Amniotic stem cell (primary cell): ENCODE measurements around the gene UCHL5.

ENCODE experiments used
- DNase-seq: peaks from one replicate; lab custom pipeline; 2025; lab: John Stamatoyannopoulos, UW

Gene UCHL5

GRCh38 chr1:193059282-193060114 lies at the start of gene UCHL5, which contains the start of gene RO60:
Gene UCHL5 (minus strand): TSS chr1:193059360. CDS start chr1:193059260, 100 bp downstream.
Gene RO60 (plus strand): TSS chr1:193059612. CDS start chr1:193069055, 9,443 bp downstream.
- peak; percentile 96 for DNase-seq

- no peak for DNase-seq
These were observed 49.3 kb upstream of the UCHL5 start for GRCh38 chr1:193108471-193108870.

GRCh38 chr1:193105821-193106177 lies 46.6 kb upstream of the UCHL5 start:
- no peak for DNase-seq

- peak; percentile 82 for DNase-seq
These were observed 46.0 kb upstream of the UCHL5 start, which contains the start of gene GLRX2 for GRCh38 chr1:193104907-193105820. Gene GLRX2 (minus strand): TSS chr1:193105414. CDS start chr1:193105382, 32 bp downstream.

- DNase-seq = peak; percentile 41
These were observed 45.3 kb upstream of the UCHL5 start for GRCh38 chr1:193104502-193104906.

- DNase-seq = no peak
These were observed 44.8 kb upstream of the UCHL5 start for GRCh38 chr1:193103759-193104501.

GRCh38 chr1:193102662-193103061 lies 43.5 kb upstream of the UCHL5 start:
- no peak for DNase-seq

GRCh38 chr1:193094112-193094511 lies 35.0 kb upstream of the UCHL5 start:
- no peak for DNase-seq

- no peak for DNase-seq
These were observed 31.7 kb upstream of the UCHL5 start for GRCh38 chr1:193090865-193091264.

GRCh38 chr1:193087893-193088292 lies 28.7 kb upstream of the UCHL5 start:
- DNase-seq = no peak

GRCh38 chr1:193086342-193086741 lies 27.2 kb upstream of the UCHL5 start:
- no peak for DNase-seq

- DNase-seq = no peak
These were observed 26.1 kb upstream of the UCHL5 start for GRCh38 chr1:193085263-193085662.

- no peak for DNase-seq
These were observed 24.4 kb upstream of the UCHL5 start for GRCh38 chr1:193083365-193084088.

GRCh38 chr1:193079187-193079586 lies 20.0 kb upstream of the UCHL5 start:
- no peak for DNase-seq

GRCh38 chr1:193077991-193078390 lies 18.8 kb upstream of the UCHL5 start:
- no peak for DNase-seq

GRCh38 chr1:193070942-193071341 lies 11.8 kb upstream of the UCHL5 start:
- no peak for DNase-seq

- no peak for DNase-seq
These were observed 11.2 kb upstream of the UCHL5 start for GRCh38 chr1:193070386-193070753.

GRCh38 chr1:193069748-193070385 lies 10.7 kb upstream of the UCHL5 start:
- no peak for DNase-seq

- no peak for DNase-seq
These were observed 8.9 kb upstream of the UCHL5 start for GRCh38 chr1:193068013-193068412.

- DNase-seq = no peak
These were observed 7.4 kb upstream of the UCHL5 start for GRCh38 chr1:193066606-193067005.

GRCh38 chr1:193065954-193066353 lies 6.8 kb upstream of the UCHL5 start:
- no peak for DNase-seq
